ENCODE measurements around the gene HEATR1. TPM values are rescaled to one million over a fixed set of nuclear protein-coding genes. Genes with fewer than 3 reads are reported as not detected.
"Not testable (repeated sequence)": the region's sequence is repeated elsewhere in the genome, so short reads cannot be mapped to it uniquely, and the experiment has no call there.

The HEATR1 gene
- total RNA-seq, 2 donors from 2014 or later: 51.8 to 65.4 TPM

DNA sequence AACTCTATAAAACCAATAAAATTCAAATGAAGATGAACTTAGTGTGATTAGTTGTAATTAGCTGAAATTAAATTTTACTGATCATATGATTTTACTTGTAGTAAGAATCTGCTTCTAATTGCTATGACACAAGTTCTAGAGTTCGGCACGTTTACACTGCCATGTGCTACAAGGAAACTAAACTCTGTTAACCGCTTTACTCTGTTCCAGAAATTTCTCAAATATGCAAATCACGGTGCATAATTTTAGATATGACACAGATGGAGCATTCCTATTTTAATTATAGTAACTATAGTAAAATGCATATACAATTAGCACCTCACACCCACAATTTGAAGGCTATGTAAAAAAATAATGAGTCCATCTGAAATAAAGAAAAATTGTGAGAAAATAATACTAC lies 14.8 kb downstream of the HEATR1 start:
- Mint-ChIP-seq H3K4me1 (no peaks in the 10 kb centered on the region), H3K27ac (no peak overlapping the region), H3K4me3 (no peak overlapping the region), H3K36me3 (ENCODE audit: low read depth) (peaks cover 67% of the 10 kb centered on the region), H3K27me3 (ENCODE audit: insufficient read depth) (no peaks in the 10 kb centered on the region), H3K9me3 (no peaks in the 10 kb centered on the region)
- WGBS, 2 experiments (ENCODE audit: insufficient coverage in 1 of 2, insufficient read length in 1 of 2): 95 to 100% methylated on average over 3 to 4 of the region's 4 CpGs
- Histone ChIP-seq H3K36me3 (ENCODE audit: control insufficient read depth, insufficient read depth, low read length) (peaks cover 89% of the 10 kb centered on the region), H3K9ac (ENCODE audit: extremely low read depth, low read length, poor library complexity, severe bottlenecking) (no peak overlapping the region), H3K27me3 (ENCODE audit: control insufficient read depth, insufficient read depth, low read length, poor library complexity, severe bottlenecking) (no peaks in the 10 kb centered on the region), H3K4me1 (ENCODE audit: control insufficient read depth, insufficient read depth, low read length) (no peaks in the 10 kb centered on the region), H3K9me3 (ENCODE audit: control insufficient read depth, low read length) (no peaks in the 10 kb centered on the region), H3K27ac (ENCODE audit: low read depth, low read length) (no peak overlapping the region), H3K4me3 (ENCODE audit: low read length) (no peak overlapping the region)
- TF ChIP-seq, protein P1, sequence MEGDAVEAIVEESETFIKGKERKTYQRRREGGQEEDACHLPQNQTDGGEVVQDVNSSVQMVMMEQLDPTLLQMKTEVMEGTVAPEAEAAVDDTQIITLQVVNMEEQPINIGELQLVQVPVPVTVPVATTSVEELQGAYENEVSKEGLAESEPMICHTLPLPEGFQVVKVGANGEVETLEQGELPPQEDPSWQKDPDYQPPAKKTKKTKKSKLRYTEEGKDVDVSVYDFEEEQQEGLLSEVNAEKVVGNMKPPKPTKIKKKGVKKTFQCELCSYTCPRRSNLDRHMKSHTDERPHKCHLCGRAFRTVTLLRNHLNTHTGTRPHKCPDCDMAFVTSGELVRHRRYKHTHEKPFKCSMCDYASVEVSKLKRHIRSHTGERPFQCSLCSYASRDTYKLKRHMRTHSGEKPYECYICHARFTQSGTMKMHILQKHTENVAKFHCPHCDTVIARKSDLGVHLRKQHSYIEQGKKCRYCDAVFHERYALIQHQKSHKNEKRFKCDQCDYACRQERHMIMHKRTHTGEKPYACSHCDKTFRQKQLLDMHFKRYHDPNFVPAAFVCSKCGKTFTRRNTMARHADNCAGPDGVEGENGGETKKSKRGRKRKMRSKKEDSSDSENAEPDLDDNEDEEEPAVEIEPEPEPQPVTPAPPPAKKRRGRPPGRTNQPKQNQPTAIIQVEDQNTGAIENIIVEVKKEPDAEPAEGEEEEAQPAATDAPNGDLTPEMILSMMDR (conservative IDR thresholded peaks at IDR 0.05): no peak
- DNase-seq: no peak

DNA sequence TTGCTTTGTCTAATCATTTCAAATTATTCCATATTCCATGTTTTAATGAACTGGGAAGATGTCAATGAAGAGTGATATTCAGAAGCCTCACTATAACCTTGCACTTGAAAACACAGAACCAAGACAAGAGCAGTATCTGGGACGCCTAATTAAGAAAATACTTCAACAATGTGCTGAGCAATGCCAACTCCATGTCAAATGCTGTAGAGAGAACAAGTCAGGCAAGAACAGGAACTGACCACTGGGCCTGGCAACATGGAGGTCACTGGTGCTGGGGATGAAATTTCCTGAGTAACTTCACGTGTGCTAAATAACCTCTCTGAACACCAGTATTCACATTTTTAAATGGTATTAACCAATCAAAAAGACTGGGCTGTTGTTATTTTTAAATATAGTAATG lies 22.8 kb downstream of the HEATR1 start:
- H3K36me3 Mint-ChIP-seq (ENCODE audit: low read depth): peaks cover 70% of the 10 kb centered on the region

DNA sequence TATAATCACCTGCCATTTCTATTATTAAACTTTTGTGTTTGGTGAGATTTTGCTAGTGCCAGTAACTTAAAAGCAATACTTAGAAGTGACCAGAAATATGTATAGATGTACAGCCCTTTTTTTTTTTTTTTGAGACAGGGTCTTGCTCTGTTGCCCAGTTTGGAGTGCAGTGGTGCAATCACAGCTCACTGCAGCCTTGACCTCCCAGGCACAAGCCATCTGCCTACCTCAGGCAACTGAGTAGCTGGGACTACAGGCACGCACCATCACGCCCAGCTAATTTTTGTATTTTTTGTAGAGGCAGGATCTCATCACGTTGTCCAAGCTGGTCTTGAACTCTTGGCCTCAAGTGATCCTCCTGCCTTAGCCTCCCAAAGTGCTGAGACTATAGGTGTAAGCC lies 23.9 kb downstream of the HEATR1 start:
- H3K36me3 Mint-ChIP-seq (ENCODE audit: low read depth): peaks cover 68% of the 10 kb centered on the region
- not testable (repeated sequence) for H3K4me3 ChIP-seq (ENCODE audit: low read length)

More for the DNA sequence above, 22.8 kb downstream of the HEATR1 start:
- WGBS, 2 experiments (ENCODE audit: insufficient coverage in 1 of 2, insufficient read length in 1 of 2): 83 to 97% methylated on average over 1 to 2 of the region's 2 CpGs
- no peak overlapping the region for H3K4me3 Mint-ChIP-seq
- TF ChIP-seq, protein P1 (conservative IDR thresholded peaks at IDR 0.05): no peak
- H3K4me1 ChIP-seq (ENCODE audit: control insufficient read depth, insufficient read depth, low read length): no peaks in the 10 kb centered on the region
- no peaks in the 10 kb centered on the region for H3K27me3 ChIP-seq (ENCODE audit: control insufficient read depth, insufficient read depth, low read length, poor library complexity, severe bottlenecking)
- H3K27ac ChIP-seq (ENCODE audit: low read depth, low read length): no peak overlapping the region
- peaks cover 82% of the 10 kb centered on the region for H3K36me3 ChIP-seq (ENCODE audit: control insufficient read depth, insufficient read depth, low read length)
- no peaks in the 10 kb centered on the region for H3K4me1 Mint-ChIP-seq
- no peaks in the 10 kb centered on the region for H3K27me3 Mint-ChIP-seq (ENCODE audit: insufficient read depth)
- H3K9me3 Mint-ChIP-seq: no peaks in the 10 kb centered on the region
- H3K9ac ChIP-seq (ENCODE audit: extremely low read depth, low read length, poor library complexity, severe bottlenecking): no peak overlapping the region
- H3K4me3 ChIP-seq (ENCODE audit: low read length): no peak overlapping the region
- no peak overlapping the region for H3K27ac Mint-ChIP-seq
- H3K9me3 ChIP-seq (ENCODE audit: control insufficient read depth, low read length): no peaks in the 10 kb centered on the region
- no peak for DNase-seq

DNA sequence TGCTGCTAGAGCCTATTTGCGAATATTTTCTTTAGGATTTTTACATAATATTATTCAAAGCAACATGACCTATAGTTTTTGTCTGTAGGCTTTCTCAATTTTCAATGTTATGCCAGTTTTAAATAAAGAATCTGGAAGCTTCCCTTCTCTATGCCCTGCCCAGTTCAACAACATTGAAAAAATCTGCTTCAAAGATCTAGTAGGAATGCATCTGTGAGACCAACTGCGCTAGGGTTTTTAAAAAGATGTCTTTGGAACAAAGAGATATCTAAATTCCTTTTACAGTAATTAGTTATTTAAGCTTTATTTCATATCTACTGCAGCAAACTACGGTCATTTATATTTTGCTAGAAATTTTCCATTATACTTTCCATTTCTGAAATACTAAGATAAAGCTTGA lies 25.7 kb downstream of the HEATR1 start:
- H3K4me3 Mint-ChIP-seq: no peak overlapping the region
- Histone ChIP-seq H3K27ac (ENCODE audit: low read depth, low read length) (no peak overlapping the region), H3K27me3 (ENCODE audit: control insufficient read depth, insufficient read depth, low read length, poor library complexity, severe bottlenecking) (no peaks in the 10 kb centered on the region), H3K9ac (ENCODE audit: extremely low read depth, low read length, poor library complexity, severe bottlenecking) (no peak overlapping the region), H3K4me3 (ENCODE audit: low read length) (no peak overlapping the region), H3K9me3 (ENCODE audit: control insufficient read depth, low read length) (no peaks in the 10 kb centered on the region), H3K4me1 (ENCODE audit: control insufficient read depth, insufficient read depth, low read length) (no peaks in the 10 kb centered on the region), H3K36me3 (ENCODE audit: control insufficient read depth, insufficient read depth, low read length) (peaks cover 82% of the 10 kb centered on the region)
- H3K27me3 Mint-ChIP-seq (ENCODE audit: insufficient read depth): no peaks in the 10 kb centered on the region
- WGBS, 2 experiments (ENCODE audit: insufficient coverage in 1 of 2, insufficient read length in 1 of 2): 91% methylated on average over 2 of the region's 3 CpGs; no CpG with 5 or more reads in 1 of the 2 experiments
- DNase-seq: no peak
- TF ChIP-seq, protein P1 (conservative IDR thresholded peaks at IDR 0.05): no peak
- H3K36me3 Mint-ChIP-seq (ENCODE audit: low read depth): peaks cover 64% of the 10 kb centered on the region
- H3K27ac Mint-ChIP-seq: no peak overlapping the region
- H3K4me1 Mint-ChIP-seq: no peaks in the 10 kb centered on the region
- H3K9me3 Mint-ChIP-seq: no peaks in the 10 kb centered on the region

More for the DNA sequence above, 23.9 kb downstream of the HEATR1 start:
- H3K36me3 ChIP-seq (ENCODE audit: control insufficient read depth, insufficient read depth, low read length): peaks cover 84% of the 10 kb centered on the region
- DNase-seq; H3K27ac Mint-ChIP-seq; H3K9me3 ChIP-seq (ENCODE audit: control insufficient read depth, low read length); H3K27me3 ChIP-seq (ENCODE audit: control insufficient read depth, insufficient read depth, low read length, poor library complexity, severe bottlenecking); H3K4me3 Mint-ChIP-seq; H3K9ac ChIP-seq (ENCODE audit: extremely low read depth, low read length, poor library complexity, severe bottlenecking); H3K4me1 Mint-ChIP-seq; H3K9me3 Mint-ChIP-seq; H3K27me3 Mint-ChIP-seq (ENCODE audit: insufficient read depth); H3K4me1 ChIP-seq (ENCODE audit: control insufficient read depth, insufficient read depth, low read length); H3K27ac ChIP-seq (ENCODE audit: low read depth, low read length): not testable (repeated sequence)
- WGBS, 2 experiments (ENCODE audit: insufficient coverage in 1 of 2, insufficient read length in 1 of 2): 94 to 100% methylated on average over 3 of the region's 3 CpGs

DNA sequence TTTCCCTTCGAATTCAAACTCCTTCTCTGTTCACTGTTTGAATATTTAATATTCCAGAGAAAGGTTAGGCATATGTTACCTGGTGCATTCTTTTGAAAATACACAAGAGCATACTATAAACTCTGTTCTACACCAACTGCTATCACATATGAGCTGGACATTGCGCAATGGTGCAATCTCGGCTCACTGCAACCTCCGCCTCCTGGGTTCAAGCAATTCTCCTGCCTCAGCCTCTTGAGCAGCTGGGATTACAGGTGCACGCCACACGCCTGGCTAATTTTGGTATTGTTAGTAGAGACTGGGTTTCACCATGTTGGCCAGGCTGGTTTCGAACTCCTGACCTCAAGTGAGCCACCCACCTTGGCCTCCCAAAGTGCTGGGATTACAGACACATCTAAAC lies 27.3 kb downstream of the HEATR1 start:
- H3K4me1 Mint-ChIP-seq; H3K4me3 ChIP-seq (ENCODE audit: low read length); H3K4me3 Mint-ChIP-seq; H3K27me3 ChIP-seq (ENCODE audit: control insufficient read depth, insufficient read depth, low read length, poor library complexity, severe bottlenecking); DNase-seq; H3K27ac Mint-ChIP-seq; H3K9ac ChIP-seq (ENCODE audit: extremely low read depth, low read length, poor library complexity, severe bottlenecking); H3K9me3 Mint-ChIP-seq; H3K27ac ChIP-seq (ENCODE audit: low read depth, low read length); H3K9me3 ChIP-seq (ENCODE audit: control insufficient read depth, low read length); H3K27me3 Mint-ChIP-seq (ENCODE audit: insufficient read depth); H3K4me1 ChIP-seq (ENCODE audit: control insufficient read depth, insufficient read depth, low read length): not testable (repeated sequence)
- H3K36me3 ChIP-seq (ENCODE audit: control insufficient read depth, insufficient read depth, low read length): peaks cover 86% of the 10 kb centered on the region
- 80 to 89% methylated on average over 5 to 7 of the region's 7 CpGs for WGBS, 2 experiments (ENCODE audit: insufficient coverage in 1 of 2, insufficient read length in 1 of 2)
- H3K36me3 Mint-ChIP-seq (ENCODE audit: low read depth): peaks cover 63% of the 10 kb centered on the region
